HG03103 (cell line): Measurements from ENCODE around the gene KRT17.
"Not testable (repeated sequence)": the region's sequence is repeated elsewhere in the genome, so short reads cannot be mapped to it uniquely, and the experiment has no call there.

Source experiments
- ATAC-seq: cut with Tn5 transposase; IDR thresholded peaks from one replicate; pipeline ENCODE4 v1.9.1; 2021; ENCODE audit warnings: low read depth; ENCODE audit not compliant: unreplicated experiment

KRT17 gene

DNA sequence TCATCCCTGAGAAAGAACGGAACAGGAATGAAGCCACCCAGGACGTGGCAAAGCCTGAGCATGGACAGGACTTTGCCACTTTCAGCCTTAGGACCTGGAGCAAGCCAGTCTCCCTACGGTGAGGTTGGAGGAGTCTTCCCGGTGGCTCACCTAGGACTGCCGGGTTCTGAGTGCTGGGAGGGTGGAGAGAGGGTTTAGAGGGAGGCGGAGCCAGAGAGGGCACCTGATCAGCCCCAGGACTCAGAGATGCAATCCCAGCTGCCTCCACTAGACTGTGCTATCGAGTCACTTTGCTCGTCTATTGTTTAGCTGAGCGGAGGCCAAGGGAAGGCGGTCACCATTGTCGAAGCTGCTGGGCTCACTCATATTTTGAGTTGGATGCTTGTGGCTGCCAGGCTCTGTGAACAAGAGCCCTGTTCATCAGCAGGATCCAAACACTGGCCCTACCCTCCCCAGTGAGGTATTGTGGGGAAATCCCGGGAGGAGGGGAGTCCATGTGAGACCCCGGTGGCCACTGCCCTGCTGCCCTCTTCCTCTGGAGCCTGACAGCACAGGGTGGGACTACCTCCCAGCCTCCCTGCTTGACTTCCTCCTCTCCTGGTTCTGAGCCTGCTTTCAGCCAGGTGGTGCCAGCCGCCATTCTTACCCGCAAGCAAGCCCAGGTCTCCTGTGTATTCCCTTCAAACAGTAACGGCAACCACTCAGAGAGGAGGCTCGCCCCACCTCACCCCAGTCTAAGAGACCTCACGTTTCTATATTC is 44.7 kb downstream of the KRT17 start:
- no peak for ATAC-seq

DNA sequence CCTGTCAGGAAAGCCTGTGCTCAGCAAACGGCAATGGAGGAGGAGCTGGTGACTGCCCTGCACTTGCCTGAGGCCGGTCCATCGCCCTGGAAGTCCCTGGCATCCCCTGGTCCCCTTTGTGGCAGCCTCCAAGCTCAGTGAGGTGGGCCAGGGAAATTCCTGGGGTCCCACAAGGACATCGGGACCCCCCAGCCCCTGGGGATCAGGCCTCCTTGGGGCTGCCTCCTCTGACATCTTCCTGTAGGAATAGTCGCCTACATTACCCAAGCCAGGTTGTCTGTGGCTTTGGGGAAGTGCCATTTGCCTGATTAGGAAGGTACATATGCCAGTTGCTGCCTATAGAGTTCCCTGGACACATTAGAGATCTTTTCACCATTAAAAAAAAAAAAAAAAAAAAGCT is 45.4 kb downstream of the KRT17 start:
- no peak for ATAC-seq

GRCh38 chr17:41578538-41578937 is 45.8 kb downstream of the KRT17 start:
- no peak for ATAC-seq

DNA sequence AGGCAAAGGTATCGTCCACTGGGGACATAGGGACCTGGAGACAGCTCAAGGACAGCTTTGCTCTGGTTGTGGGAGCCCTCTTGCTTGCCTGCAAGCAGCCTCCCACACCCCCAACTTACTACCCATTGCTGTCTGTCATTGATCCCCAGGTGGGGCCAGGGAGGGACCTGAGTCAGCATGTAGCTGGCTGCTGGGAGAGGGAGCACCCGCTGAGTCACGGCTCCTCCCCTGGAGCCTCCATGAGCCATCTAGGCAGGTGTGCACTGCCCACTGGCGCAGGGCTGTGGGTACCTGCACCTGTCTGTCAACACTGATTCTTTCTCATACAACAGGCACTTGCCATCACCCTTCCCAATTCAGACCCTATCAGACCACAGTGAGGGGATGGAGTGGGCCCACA is 47.6 kb downstream of the KRT17 start:
- ATAC-seq, result not testable (repeated sequence)

DNA sequence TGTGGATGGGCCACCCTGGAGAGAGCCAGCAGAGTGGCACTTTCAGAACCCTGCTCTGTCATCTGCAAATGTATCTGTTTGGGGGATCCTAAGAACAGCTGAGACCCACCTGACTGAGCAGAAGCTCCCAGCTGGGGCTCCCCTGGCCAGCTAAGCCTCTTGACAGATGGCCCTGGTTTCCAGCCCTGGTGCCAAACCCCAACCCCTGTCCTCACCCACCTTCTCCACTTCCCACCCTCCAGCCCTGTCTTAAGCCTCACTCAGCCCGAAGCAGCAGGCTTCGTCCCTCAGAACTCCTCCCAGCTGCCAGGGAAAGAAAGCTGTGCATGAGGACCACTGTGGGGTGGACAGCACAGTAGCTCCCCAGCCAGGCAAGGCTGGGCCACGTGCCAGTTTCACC is 49.0 kb downstream of the KRT17 start:
- no peak for ATAC-seq

DNA sequence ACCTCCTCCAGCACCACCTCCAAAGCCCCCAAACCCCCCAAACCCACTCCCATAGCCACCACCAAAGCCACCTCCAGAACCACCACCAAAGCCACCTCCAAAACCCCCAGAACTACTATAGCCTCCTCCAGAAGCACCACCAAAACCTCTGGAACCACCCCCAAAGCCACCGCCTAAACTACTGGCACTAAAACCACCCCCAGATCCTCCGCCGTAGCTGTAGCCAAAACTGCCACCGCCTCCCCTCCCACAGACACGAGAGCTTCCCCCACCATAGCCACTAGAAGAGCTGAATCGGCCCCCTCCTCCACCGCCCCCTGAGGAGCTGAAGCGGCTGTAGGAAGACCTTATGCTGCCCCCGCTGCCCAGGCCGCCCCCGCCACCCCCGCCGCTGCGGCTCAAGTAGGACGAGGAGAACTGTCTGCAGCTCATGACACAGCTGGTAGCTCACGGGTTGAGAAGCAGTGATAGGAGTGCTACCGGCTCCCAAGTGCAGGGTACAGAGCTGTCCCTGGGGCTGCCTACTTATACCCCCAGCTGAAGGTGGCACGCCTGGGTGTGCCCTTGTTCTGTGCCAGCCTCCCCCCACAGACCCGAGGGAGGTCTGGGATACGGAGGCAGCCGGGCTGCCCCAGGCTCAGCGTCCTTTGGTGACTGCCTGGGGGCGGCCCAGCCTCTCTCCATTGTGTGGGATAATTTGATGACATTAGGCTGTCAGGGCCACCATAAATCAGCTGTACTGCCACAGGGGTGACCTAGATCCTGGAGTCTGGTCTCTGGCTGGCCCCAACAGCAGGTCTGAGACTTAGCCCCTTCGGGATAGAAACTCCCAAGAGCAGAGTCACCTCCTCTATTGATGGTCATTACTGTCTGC is 52.6 kb downstream of the KRT17 start, which contains the start of gene KRT9:
Gene KRT9 (minus strand): TSS at position 499 of the 874 bp plus-strand sequence. CDS start 67 bp downstream, at position 432.
- no peak for ATAC-seq
